COLO668 (cell line): ENCODE measurements around the gene CLCA4.

Experiments
- DNase-seq: peaks from one replicate; lab custom pipeline; 2025; ENCODE audit not compliant: unreplicated experiment; lab: John Stamatoyannopoulos, UW

The CLCA4 gene

GRCh38 chr1:86546787-86547221, at the start of gene CLCA4:
TSS of gene CLCA4 (plus strand) at chr1:86547078. CDS start at chr1:86547120, 42 bp downstream.
- DNase-seq: no peak

GRCh38 chr1:86498281-86498680, 48.6 kb upstream of the CLCA4 start:
- DNase-seq: no peak

GRCh38 chr1:86499987-86500593, 46.8 kb upstream of the CLCA4 start:
- no peak for DNase-seq

GRCh38 chr1:86500714-86501113, 46.2 kb upstream of the CLCA4 start:
- no peak for DNase-seq

- DNase-seq: peak; percentile 52
Measured at GRCh38 chr1:86502125-86502646, 44.7 kb upstream of the CLCA4 start.

GRCh38 chr1:86502721-86503405, 44.0 kb upstream of the CLCA4 start:
- peak; percentile 71 for DNase-seq

- peak; percentile 35 for DNase-seq
Measured at GRCh38 chr1:86503406-86504136, 43.3 kb upstream of the CLCA4 start.

- DNase-seq: no peak
Measured at GRCh38 chr1:86504137-86504479, 42.8 kb upstream of the CLCA4 start.

- DNase-seq: no peak
Measured at GRCh38 chr1:86504895-86505563, 41.8 kb upstream of the CLCA4 start.

GRCh38 chr1:86505564-86505902, 41.3 kb upstream of the CLCA4 start:
- DNase-seq: no peak

GRCh38 chr1:86507935-86508582, 38.8 kb upstream of the CLCA4 start:
- DNase-seq: no peak

- DNase-seq: no peak
Measured at GRCh38 chr1:86508583-86508969, 38.3 kb upstream of the CLCA4 start.

GRCh38 chr1:86515597-86515996, 31.3 kb upstream of the CLCA4 start:
- no peak for DNase-seq

GRCh38 chr1:86516335-86516734, 30.5 kb upstream of the CLCA4 start:
- DNase-seq: no peak

GRCh38 chr1:86517336-86517735, 29.5 kb upstream of the CLCA4 start:
- no peak for DNase-seq

- no peak for DNase-seq
Measured at GRCh38 chr1:86520789-86521521, 25.9 kb upstream of the CLCA4 start.

- no peak for DNase-seq
Measured at GRCh38 chr1:86521522-86521891, 25.4 kb upstream of the CLCA4 start.

- DNase-seq: no peak
Measured at GRCh38 chr1:86522240-86522639, 24.6 kb upstream of the CLCA4 start.

GRCh38 chr1:86523670-86524354, 23.1 kb upstream of the CLCA4 start:
- no peak for DNase-seq

GRCh38 chr1:86527306-86527705, 19.6 kb upstream of the CLCA4 start:
- DNase-seq: no peak
